Activated CD8-positive, alpha-beta memory T cell treated with anti-CD3 and anti-CD28 coated beads, Interleukin-2, amount 10 ng/mL, durations not matched to agents 7 days and 5 days (primary cell): ENCODE results near the gene CHTOP. TPM values are rescaled to one million over a fixed set of nuclear protein-coding genes. Genes with fewer than 3 reads are reported as not detected.

Experiments used
- microRNA-seq: library from miRNA; unstranded; fragments of <30 nt; microRNA quantifications from one replicate; pipeline ENCODE4 v1.2.0, GENCODE V29; 2022
- total RNA-seq, 2 experiments: library from RNA; stranded (reverse); gene quantifications; one replicate each; pipeline ENCODE4 v1.2.3, GENCODE V29; 2021

Gene CHTOP
- total RNA-seq, 2 experiments from 2014 or later: 83.8 to 89.1 TPM

Small RNAs within 50 kb of the gene (microRNA-seq; reads per million reads assigned to microRNA genes)
- not detected for gene MIR8083

Other genes with a start within 250 kb of the CHTOP start
- gene S100A8, start 243.0 kb upstream of the CHTOP start, total RNA-seq: not detected
- not detected for gene S100A7A, start 217.5 kb upstream of the CHTOP start, total RNA-seq
- not detected for gene S100A7, start 173.4 kb upstream of the CHTOP start, total RNA-seq
- 100 to 1,000 TPM; 386 to 543 TPM for gene S100A6, start 98.1 kb upstream of the CHTOP start, total RNA-seq
- 1 to 10 TPM; 1.6 to 3.0 TPM for gene S100A5, start 93.1 kb upstream of the CHTOP start, total RNA-seq
- 100 to 1,000 TPM; 898 to 906 TPM for gene S100A4, start 88.3 kb upstream of the CHTOP start, total RNA-seq
- not detected for gene S100A3, start 84.8 kb upstream of the CHTOP start, total RNA-seq
- gene S100A2, start 68.2 kb upstream of the CHTOP start, total RNA-seq: under 1 TPM; 0.50 to 0.96 TPM
- gene S100A16, start 20.9 kb upstream of the CHTOP start, total RNA-seq: not detected
- gene S100A14, start 17.7 kb upstream of the CHTOP start, total RNA-seq: not detected
- 1 to 10 TPM; 6.0 to 7.0 TPM for gene S100A13, start 6.6 kb upstream of the CHTOP start, total RNA-seq
- not detected for gene S100A1, start 5.6 kb upstream of the CHTOP start, total RNA-seq
- 10 to 100 TPM; 30.7 to 34.2 TPM for gene SNAPIN, start 24.6 kb downstream of the CHTOP start, total RNA-seq
- 100 to 1,000 TPM; 193 to 260 TPM for gene ILF2, start 36.9 kb downstream of the CHTOP start, total RNA-seq
- under 1 TPM in 1 of 2 experiments, not detected in 1; 0.05 TPM for gene NPR1, start 44.6 kb downstream of the CHTOP start, total RNA-seq
- 10 to 100 TPM; 50.2 to 51.5 TPM for gene INTS3, start 94.0 kb downstream of the CHTOP start, total RNA-seq
- 10 to 100 TPM; 39.8 to 43.0 TPM for gene SLC27A3, start 141.3 kb downstream of the CHTOP start, total RNA-seq